Measurements from ENCODE around the gene SLC6A17. TPM values are rescaled to one million over a fixed set of nuclear protein-coding genes. Genes with fewer than 3 reads are reported as not detected.

The SLC6A17 gene
- total RNA-seq, 2 donors from 2014 or later = 0.19 TPM; not detected in 1

- H3K9ac ChIP-seq (ENCODE audit: low read depth in 2 of 2, low read length in 2 of 2) = no peak overlapping the region
- H3K4me3 ChIP-seq = no peak overlapping the region
- DNase-seq = no peak
- no peaks in the 10 kb centered on the region for H3K4me1 ChIP-seq
- no peaks in the 10 kb centered on the region for H3K9me3 ChIP-seq
- no peaks in the 10 kb centered on the region for H3K36me3 ChIP-seq
- TF ChIP-seq, protein P1, sequence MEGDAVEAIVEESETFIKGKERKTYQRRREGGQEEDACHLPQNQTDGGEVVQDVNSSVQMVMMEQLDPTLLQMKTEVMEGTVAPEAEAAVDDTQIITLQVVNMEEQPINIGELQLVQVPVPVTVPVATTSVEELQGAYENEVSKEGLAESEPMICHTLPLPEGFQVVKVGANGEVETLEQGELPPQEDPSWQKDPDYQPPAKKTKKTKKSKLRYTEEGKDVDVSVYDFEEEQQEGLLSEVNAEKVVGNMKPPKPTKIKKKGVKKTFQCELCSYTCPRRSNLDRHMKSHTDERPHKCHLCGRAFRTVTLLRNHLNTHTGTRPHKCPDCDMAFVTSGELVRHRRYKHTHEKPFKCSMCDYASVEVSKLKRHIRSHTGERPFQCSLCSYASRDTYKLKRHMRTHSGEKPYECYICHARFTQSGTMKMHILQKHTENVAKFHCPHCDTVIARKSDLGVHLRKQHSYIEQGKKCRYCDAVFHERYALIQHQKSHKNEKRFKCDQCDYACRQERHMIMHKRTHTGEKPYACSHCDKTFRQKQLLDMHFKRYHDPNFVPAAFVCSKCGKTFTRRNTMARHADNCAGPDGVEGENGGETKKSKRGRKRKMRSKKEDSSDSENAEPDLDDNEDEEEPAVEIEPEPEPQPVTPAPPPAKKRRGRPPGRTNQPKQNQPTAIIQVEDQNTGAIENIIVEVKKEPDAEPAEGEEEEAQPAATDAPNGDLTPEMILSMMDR (IDR thresholded peaks at IDR 0.05) = no peak
- H3K27ac ChIP-seq = no peak overlapping the region
- intact Hi-C loops (cut with DNase I) = no loop called here
- H3K27me3 ChIP-seq = no peaks in the 10 kb centered on the region
These were observed 47.8 kb downstream of the SLC6A17 start for GRCh38 chr1:110197905-110198629.

DNA sequence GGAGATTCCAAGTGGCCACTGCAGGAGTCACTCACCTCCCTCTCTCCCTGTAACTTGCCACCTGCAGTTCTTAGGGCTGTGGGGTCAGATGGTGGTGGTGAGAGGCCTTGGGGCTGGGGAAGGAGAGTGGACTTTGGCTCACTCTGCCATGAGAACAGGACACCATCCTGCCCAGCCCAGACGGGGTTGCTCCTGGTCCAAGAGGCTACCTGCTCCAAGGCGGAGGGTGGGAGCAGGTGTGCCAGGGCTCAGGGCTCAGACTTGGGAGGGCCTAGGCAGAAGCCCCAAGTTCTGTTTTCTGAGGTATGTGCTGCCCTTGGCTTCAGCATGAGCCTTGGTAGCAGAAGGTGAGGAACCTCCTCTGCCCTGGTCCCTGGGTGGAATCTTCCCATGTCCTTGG, 48.5 kb downstream of the SLC6A17 start:
- Histone ChIP-seq H3K9ac (ENCODE audit: low read depth in 2 of 2, low read length in 2 of 2) (no peak overlapping the region), H3K27ac (no peak overlapping the region), H3K27me3 (no peaks in the 10 kb centered on the region), H3K4me3 (no peak overlapping the region), H3K4me1 (no peaks in the 10 kb centered on the region), H3K36me3 (no peaks in the 10 kb centered on the region), H3K9me3 (no peaks in the 10 kb centered on the region)
- no peak for DNase-seq
- intact Hi-C loops (cut with DNase I) = no loop called here
- TF ChIP-seq, protein P1 (IDR thresholded peaks at IDR 0.05) = no peak

DNA sequence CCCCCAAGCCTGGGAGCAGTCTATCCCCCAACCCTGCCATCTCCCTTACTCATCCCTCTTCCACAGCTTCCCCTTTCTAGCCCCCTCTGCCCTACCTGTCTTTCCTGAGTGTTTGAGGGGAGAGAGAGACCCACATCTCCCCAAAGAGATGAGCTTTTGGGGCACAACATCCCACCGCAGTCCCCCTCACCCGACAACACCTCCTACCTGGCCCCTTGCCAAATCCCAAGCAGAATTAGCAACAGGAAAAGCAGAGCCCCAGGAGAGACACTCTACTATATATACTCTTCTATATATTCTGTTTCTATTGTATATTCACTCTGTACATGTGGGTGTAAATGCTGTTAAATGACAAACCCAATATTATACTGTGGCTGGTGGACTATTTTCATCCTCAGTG, 49.9 kb downstream of the SLC6A17 start:
- TF ChIP-seq, protein P1 (IDR thresholded peaks at IDR 0.05) = no peak
- no peak overlapping the region for H3K4me3 ChIP-seq
- no peaks in the 10 kb centered on the region for H3K36me3 ChIP-seq
- H3K27me3 ChIP-seq = no peaks in the 10 kb centered on the region
- intact Hi-C loops (cut with DNase I) = loop anchor here (5.0 to 10.0 kb wide), 2 partner anchors 217 to 295 kb away; no protein-coding TSS in a partner anchor
- no peak for DNase-seq
- no peaks in the 10 kb centered on the region for H3K9me3 ChIP-seq
- H3K27ac ChIP-seq = no peak overlapping the region
- no peak overlapping the region for H3K9ac ChIP-seq (ENCODE audit: low read depth in 2 of 2, low read length in 2 of 2)
- no peaks in the 10 kb centered on the region for H3K4me1 ChIP-seq

DNA sequence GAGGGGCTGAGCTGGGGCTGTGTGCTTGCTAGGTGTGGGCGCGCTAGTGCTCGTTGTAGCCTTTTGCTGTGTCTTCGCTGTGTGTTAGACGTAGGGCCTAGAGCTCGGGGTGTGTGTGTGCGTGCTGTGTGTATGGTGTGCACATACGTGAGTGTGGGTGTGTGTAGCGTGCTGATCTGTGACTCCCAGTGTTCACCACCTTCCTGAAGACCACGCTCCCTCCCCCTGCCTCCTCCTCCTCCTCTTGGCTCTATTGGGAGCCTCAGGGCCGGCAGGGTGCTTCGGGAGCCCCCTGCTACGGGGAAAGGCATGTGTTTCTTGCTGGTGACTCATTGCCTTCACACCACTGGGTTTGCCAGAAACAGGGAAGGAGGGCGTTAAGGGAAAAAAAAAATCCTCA, 50.4 kb downstream of the SLC6A17 start:
- no peak for DNase-seq
- no peaks in the 10 kb centered on the region for H3K27me3 ChIP-seq
- H3K9ac ChIP-seq (ENCODE audit: low read depth in 2 of 2, low read length in 2 of 2) = no peak overlapping the region
- H3K9me3 ChIP-seq = no peaks in the 10 kb centered on the region
- no peak overlapping the region for H3K4me3 ChIP-seq
- H3K27ac ChIP-seq = no peak overlapping the region
- no peaks in the 10 kb centered on the region for H3K36me3 ChIP-seq
- no peaks in the 10 kb centered on the region for H3K4me1 ChIP-seq
- intact Hi-C loops (cut with DNase I) = loop anchor here (5.0 to 10.0 kb wide), 2 partner anchors 217 to 294 kb away; no protein-coding TSS in a partner anchor
- TF ChIP-seq, protein P1 (IDR thresholded peaks at IDR 0.05) = no peak

DNA sequence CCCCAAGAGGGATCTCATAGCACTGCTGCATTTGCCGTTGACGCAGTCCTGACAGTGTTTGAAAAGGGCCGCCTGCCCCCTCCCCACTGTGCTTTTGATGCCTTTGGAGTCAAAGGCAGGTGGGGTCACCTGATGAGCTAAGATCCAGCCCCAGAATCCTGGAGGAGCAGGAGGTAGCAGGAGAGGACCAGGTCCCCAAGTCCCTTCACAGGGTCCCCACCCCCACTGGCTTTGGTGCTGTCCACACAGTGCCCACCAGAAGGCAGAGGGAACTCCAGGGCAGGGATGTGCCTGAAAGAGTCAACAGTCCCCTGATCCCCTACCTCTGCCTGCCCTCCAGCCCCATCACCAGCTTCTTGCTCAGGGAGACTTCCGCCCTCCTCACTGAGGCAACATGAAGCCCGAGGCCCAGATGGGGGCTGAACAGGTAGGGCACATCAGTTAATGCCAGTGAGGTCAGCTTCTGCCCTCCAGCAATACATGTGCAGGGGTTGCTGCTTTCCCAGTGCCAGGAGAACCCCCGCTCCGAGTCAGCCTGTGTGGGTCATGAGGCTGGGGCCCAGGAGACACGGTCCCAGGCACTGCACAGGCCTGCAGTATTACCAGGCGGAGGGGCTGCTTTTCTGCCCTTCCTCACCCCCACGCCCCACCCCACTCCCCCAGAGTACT, 51.0 kb downstream of the SLC6A17 start:
- TF ChIP-seq, protein P1 (IDR thresholded peaks at IDR 0.05) = no peak

More for the DNA sequence above, 51.0 kb downstream of the SLC6A17 start:
- DNase-seq = no peak
- H3K4me3 ChIP-seq = no peak overlapping the region
- H3K27ac ChIP-seq = no peak overlapping the region
- intact Hi-C loops (cut with DNase I) = loop anchor here (5.0 to 10.0 kb wide), 2 partner anchors 216 to 294 kb away; no protein-coding TSS in a partner anchor
- no peaks in the 10 kb centered on the region for H3K27me3 ChIP-seq
- no peak overlapping the region for H3K9ac ChIP-seq (ENCODE audit: low read depth in 2 of 2, low read length in 2 of 2)
- H3K36me3 ChIP-seq = no peaks in the 10 kb centered on the region
- H3K9me3 ChIP-seq = no peaks in the 10 kb centered on the region
- no peaks in the 10 kb centered on the region for H3K4me1 ChIP-seq

Data from colonic mucosa (tissue), 4 donors.